Measurements from ENCODE around the gene PRSS21. TPM values are rescaled to one million over a fixed set of nuclear protein-coding genes. Genes with fewer than 3 reads are reported as not detected.

Gene PRSS21
- polyA plus RNA-seq, 3 donors = 2.1 to 9.0 (median 3.1) TPM

DNA sequence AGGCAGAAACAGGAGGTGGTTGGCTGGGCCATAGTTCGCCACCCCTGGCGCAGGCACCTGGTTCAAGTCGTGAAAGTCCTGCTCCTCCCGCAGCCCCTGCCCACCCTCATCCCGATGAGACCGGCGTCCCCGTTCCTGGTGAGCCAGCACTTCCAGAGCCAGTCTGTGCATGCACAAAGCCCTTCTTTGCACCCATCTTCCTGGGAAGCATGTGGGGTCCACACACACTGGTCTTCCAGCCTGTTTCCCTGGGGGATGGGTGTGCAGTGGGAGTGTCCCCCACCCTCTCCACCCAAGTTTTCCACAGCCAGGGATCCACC, 11.4 kb downstream of the PRSS21 start:
- Mint-ChIP-seq H3K27ac (no peak overlapping the region), H3K4me3 (no peak overlapping the region), H3K27me3 (ENCODE audit: low read depth in 3 of 3) (peaks cover 2 to 4% (median 3%) of the 10 kb centered on the region in 3 donors), H3K36me3 (no peaks in the 10 kb centered on the region), H3K4me1 (peaks cover 9% of the 10 kb centered on the region), H3K9me3 (peaks cover 1 to 11% (median 6%) of the 10 kb centered on the region in 7 donors)
- no peak overlapping the region for H3K4me2 ChIP-seq (replicated peaks; ENCODE audit: extremely low read depth, low read length, poor library complexity, severe bottlenecking)
- H3K79me2 ChIP-seq (ENCODE audit: insufficient read depth, low read length) = no peaks in the 10 kb centered on the region
- H2AFZ ChIP-seq (ENCODE audit: insufficient read depth, low read depth, low read length, poor library complexity, severe bottlenecking) = no peak overlapping the region
- WGBS (ENCODE audit: insufficient coverage) = 80% methylated on average over 8 of the region's 8 CpGs
- no peak overlapping the region for H3K27ac ChIP-seq (ENCODE audit: low read depth in 1 of 2, low read length in 2 of 2)
- no peaks in the 10 kb centered on the region for H3K27me3 ChIP-seq (ENCODE audit: control insufficient read depth in 2 of 2, insufficient read depth in 2 of 2, low read length in 2 of 2)
- H3K36me3 ChIP-seq (replicated peaks in 1 of 2; ENCODE audit: control insufficient read depth in 1 of 2, insufficient read depth in 2 of 2, low read length in 2 of 2) = no peaks in the 10 kb centered on the region
- H3K9ac ChIP-seq (ENCODE audit: insufficient read depth, low read length, poor library complexity, severe bottlenecking) = no peak overlapping the region
- no peak for DNase-seq
- H3K4me3 ChIP-seq (replicated peaks in 1 of 3; ENCODE audit: low read depth in 2 of 3, low read length in 3 of 3) = no peak overlapping the region
- H4K20me1 ChIP-seq (ENCODE audit: insufficient read depth, low read length) = no peaks in the 10 kb centered on the region
- TF ChIP-seq, protein P1, sequence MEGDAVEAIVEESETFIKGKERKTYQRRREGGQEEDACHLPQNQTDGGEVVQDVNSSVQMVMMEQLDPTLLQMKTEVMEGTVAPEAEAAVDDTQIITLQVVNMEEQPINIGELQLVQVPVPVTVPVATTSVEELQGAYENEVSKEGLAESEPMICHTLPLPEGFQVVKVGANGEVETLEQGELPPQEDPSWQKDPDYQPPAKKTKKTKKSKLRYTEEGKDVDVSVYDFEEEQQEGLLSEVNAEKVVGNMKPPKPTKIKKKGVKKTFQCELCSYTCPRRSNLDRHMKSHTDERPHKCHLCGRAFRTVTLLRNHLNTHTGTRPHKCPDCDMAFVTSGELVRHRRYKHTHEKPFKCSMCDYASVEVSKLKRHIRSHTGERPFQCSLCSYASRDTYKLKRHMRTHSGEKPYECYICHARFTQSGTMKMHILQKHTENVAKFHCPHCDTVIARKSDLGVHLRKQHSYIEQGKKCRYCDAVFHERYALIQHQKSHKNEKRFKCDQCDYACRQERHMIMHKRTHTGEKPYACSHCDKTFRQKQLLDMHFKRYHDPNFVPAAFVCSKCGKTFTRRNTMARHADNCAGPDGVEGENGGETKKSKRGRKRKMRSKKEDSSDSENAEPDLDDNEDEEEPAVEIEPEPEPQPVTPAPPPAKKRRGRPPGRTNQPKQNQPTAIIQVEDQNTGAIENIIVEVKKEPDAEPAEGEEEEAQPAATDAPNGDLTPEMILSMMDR (IDR thresholded peaks at IDR 0.05) = no peak
- intact Hi-C loops (cut with micrococcal nuclease) = no loop called here
- peaks cover 14 to 18% of the 10 kb centered on the region in 2 donors for H3K4me1 ChIP-seq (ENCODE audit: control insufficient read depth in 1 of 2, insufficient read depth in 2 of 2, low read length in 2 of 2)
- H3K9me3 ChIP-seq (replicated peaks in 1 of 2; ENCODE audit: control insufficient read depth in 1 of 2, insufficient read depth in 1 of 2, low read length in 2 of 2) = peaks cover 0 to 4% of the 10 kb centered on the region in 2 donors

GRCh38 chr16:2828876-2829430, 11.9 kb downstream of the PRSS21 start:
- Mint-ChIP-seq H3K4me1 (peaks cover 12% of the 10 kb centered on the region), H3K36me3 (no peaks in the 10 kb centered on the region), H3K27me3 (ENCODE audit: low read depth in 3 of 3) (peaks cover 2 to 4% (median 4%) of the 10 kb centered on the region in 3 donors), H3K9me3 (peaks cover 1 to 11% (median 6%) of the 10 kb centered on the region in 7 donors), H3K4me3 (no peak overlapping the region), H3K27ac (no peak overlapping the region)
- intact Hi-C loops (cut with micrococcal nuclease) = no loop called here
- Histone ChIP-seq H2AFZ (ENCODE audit: insufficient read depth, low read depth, low read length, poor library complexity, severe bottlenecking) (no peak overlapping the region), H3K36me3 (replicated peaks in 1 of 2; ENCODE audit: control insufficient read depth in 1 of 2, insufficient read depth in 2 of 2, low read length in 2 of 2) (no peaks in the 10 kb centered on the region), H3K79me2 (ENCODE audit: insufficient read depth, low read length) (no peaks in the 10 kb centered on the region), H3K4me3 (replicated peaks in 1 of 3; ENCODE audit: low read depth in 2 of 3, low read length in 3 of 3) (no peak overlapping the region), H3K27ac (ENCODE audit: low read depth in 1 of 2, low read length in 2 of 2) (no peak overlapping the region), H3K4me1 (ENCODE audit: control insufficient read depth in 1 of 2, insufficient read depth in 2 of 2, low read length in 2 of 2) (peaks cover 14 to 18% of the 10 kb centered on the region in 2 donors), H3K4me2 (replicated peaks; ENCODE audit: extremely low read depth, low read length, poor library complexity, severe bottlenecking) (no peak overlapping the region), H4K20me1 (ENCODE audit: insufficient read depth, low read length) (no peaks in the 10 kb centered on the region), H3K9ac (ENCODE audit: insufficient read depth, low read length, poor library complexity, severe bottlenecking) (no peak overlapping the region), H3K27me3 (ENCODE audit: control insufficient read depth in 2 of 2, insufficient read depth in 2 of 2, low read length in 2 of 2) (no peaks in the 10 kb centered on the region), H3K9me3 (replicated peaks in 1 of 2; ENCODE audit: control insufficient read depth in 1 of 2, insufficient read depth in 1 of 2, low read length in 2 of 2) (peaks cover 0 to 4% of the 10 kb centered on the region in 2 donors)
- no peak for DNase-seq
- TF ChIP-seq, protein P1 (IDR thresholded peaks at IDR 0.05) = no peak
- WGBS (ENCODE audit: insufficient coverage) = 89% methylated on average over 7 of the region's 17 CpGs
